Osteoblast (primary cell): ENCODE measurements around the gene ZNF215. TPM values are rescaled to one million over a fixed set of nuclear protein-coding genes. Genes with fewer than 3 reads are reported as not detected.

Experiments used
- DNase-seq: peaks from one replicate; pipeline ENCODE4 v3.0.0; 2011; ENCODE audit warnings: low spot score, mixed read lengths; ENCODE audit not compliant: insufficient read length; ENCODE audit errors: missing footprints
- H2AFZ ChIP-seq: 2 replicates; pipeline ENCODE4 v1.6.0; 2011; ENCODE audit warnings: mild to moderate bottlenecking, low read length
- H3K27ac ChIP-seq: 2 replicates; pipeline ENCODE4 v1.5.1; 2011; ENCODE audit warnings: mild to moderate bottlenecking, low read depth, low read length, moderate library complexity
- H3K27me3 ChIP-seq: 2 replicates; pipeline ENCODE4 v1.6.0; 2012; ENCODE audit warnings: mild to moderate bottlenecking, control low read depth, inconsistent platforms, low read length, moderate library complexity; ENCODE audit not compliant: insufficient read depth
- H3K36me3 ChIP-seq: 2 replicates; pipeline ENCODE4 v1.5.1; 2011; ENCODE audit warnings: mild to moderate bottlenecking, low read length, control low read depth, moderate library complexity; ENCODE audit not compliant: insufficient read depth
- H3K4me1 ChIP-seq: 2 replicates; pipeline ENCODE4 v1.5.1; 2011; ENCODE audit warnings: mild to moderate bottlenecking, low read length, control low read depth, moderate library complexity; ENCODE audit not compliant: insufficient read depth
- H3K4me2 ChIP-seq: 2 replicates; pipeline ENCODE4 v1.6.0; 2011; ENCODE audit warnings: mild to moderate bottlenecking, low read length; ENCODE audit not compliant: insufficient read depth
- H3K4me3 ChIP-seq: fragments of 200-600 bp; sonication (generic); 3 replicates; pipeline ENCODE4 v1.5.1; 2012; ENCODE audit warnings: mild to moderate bottlenecking, low read length, inconsistent platforms; ENCODE audit not compliant: insufficient read depth
- H3K79me2 ChIP-seq: 2 replicates; pipeline ENCODE4 v1.6.0; 2012; ENCODE audit warnings: mild to moderate bottlenecking, low read length, control low read depth, inconsistent platforms; ENCODE audit not compliant: insufficient read depth
- H3K9me3 ChIP-seq: 2 replicates; pipeline ENCODE4 v1.5.1; 2011; ENCODE audit warnings: low read depth, low read length, control low read depth
- H4K20me1 ChIP-seq: 2 replicates; pipeline ENCODE4 v1.6.0; 2012; ENCODE audit warnings: mild to moderate bottlenecking, low read length, control low read depth; ENCODE audit not compliant: insufficient read depth
- total RNA-seq: library from RNA; depleted of rRNA; stranded (reverse); fragments of >200 nt; gene quantifications from 2 replicates; pipeline ENCODE4 v1.2.3, GENCODE V29; 2012
- TF ChIP-seq, protein P1 (sequence below): IDR thresholded peaks from 2 replicates; pipeline ENCODE4 v1.5.1; 2011; ENCODE audit warnings: mild to moderate bottlenecking, low read depth, low read length, moderate library complexity; ENCODE audit errors: extremely low read depth

The ZNF215 gene
- total RNA-seq, 1 donor, result 4.3 TPM

DNA sequence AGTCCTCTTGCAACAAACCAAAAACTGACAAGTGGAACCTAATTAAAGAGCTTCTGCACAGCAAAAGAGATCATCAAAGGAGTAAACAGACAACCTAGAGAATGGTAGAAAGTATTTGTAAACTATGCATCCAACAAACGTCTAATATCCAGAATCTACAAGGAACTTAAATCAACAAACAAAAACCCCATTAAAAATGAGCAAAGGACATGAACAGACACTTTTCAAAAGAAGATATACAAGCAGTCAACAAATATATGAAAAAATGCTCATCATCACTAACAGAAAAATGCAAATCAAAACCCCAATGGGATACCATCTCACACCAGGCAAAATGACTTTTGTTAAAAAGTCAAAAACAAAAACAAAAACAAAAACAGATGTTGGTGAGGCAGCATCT lies 60.3 kb downstream of the ZNF215 start:
- no peak overlapping the region for H3K27ac ChIP-seq
- H2AFZ ChIP-seq, result no peak overlapping the region
- no peak overlapping the region for H3K4me2 ChIP-seq
- H3K4me3 ChIP-seq, result no peak overlapping the region
- peaks cover 6% of the 10 kb centered on the region for H3K4me1 ChIP-seq
- no peaks in the 10 kb centered on the region for H3K27me3 ChIP-seq
- H3K9me3 ChIP-seq, result no peaks in the 10 kb centered on the region
- TF ChIP-seq, protein P1, sequence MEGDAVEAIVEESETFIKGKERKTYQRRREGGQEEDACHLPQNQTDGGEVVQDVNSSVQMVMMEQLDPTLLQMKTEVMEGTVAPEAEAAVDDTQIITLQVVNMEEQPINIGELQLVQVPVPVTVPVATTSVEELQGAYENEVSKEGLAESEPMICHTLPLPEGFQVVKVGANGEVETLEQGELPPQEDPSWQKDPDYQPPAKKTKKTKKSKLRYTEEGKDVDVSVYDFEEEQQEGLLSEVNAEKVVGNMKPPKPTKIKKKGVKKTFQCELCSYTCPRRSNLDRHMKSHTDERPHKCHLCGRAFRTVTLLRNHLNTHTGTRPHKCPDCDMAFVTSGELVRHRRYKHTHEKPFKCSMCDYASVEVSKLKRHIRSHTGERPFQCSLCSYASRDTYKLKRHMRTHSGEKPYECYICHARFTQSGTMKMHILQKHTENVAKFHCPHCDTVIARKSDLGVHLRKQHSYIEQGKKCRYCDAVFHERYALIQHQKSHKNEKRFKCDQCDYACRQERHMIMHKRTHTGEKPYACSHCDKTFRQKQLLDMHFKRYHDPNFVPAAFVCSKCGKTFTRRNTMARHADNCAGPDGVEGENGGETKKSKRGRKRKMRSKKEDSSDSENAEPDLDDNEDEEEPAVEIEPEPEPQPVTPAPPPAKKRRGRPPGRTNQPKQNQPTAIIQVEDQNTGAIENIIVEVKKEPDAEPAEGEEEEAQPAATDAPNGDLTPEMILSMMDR, result no peak
- no peak for DNase-seq
- no peaks in the 10 kb centered on the region for H3K36me3 ChIP-seq
- no peaks in the 10 kb centered on the region for H3K79me2 ChIP-seq
- no peaks in the 10 kb centered on the region for H4K20me1 ChIP-seq

DNA sequence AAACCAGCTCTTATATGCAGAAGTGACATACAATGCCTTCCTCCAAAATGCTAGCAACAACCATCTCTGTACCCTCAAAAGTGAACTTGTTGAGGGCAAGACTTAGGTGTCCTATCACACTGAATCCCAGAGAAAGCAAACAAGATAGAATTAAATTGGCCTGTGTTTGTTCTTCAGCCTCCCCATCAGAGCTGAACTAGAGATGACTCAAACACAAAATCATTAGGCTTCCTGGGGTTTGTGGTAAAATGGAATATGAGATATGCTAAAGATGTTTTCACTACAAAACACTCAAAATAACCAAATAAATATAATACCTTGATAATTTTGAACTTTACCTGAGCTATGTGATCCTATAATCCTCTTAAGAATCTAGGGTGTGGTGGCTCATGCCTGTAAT lies 62.3 kb downstream of the ZNF215 start:
- Histone ChIP-seq H2AFZ (peak overlapping the region; percentile 43), H3K79me2 (no peaks in the 10 kb centered on the region), H3K4me3 (no peak overlapping the region), H3K27ac (no peak overlapping the region), H3K27me3 (no peaks in the 10 kb centered on the region), H3K9me3 (no peaks in the 10 kb centered on the region), H4K20me1 (no peaks in the 10 kb centered on the region), H3K4me1 (peaks cover 24% of the 10 kb centered on the region), H3K4me2 (no peak overlapping the region), H3K36me3 (no peaks in the 10 kb centered on the region)
- DNase-seq, result no peak
- TF ChIP-seq, protein P1, result no peak

DNA sequence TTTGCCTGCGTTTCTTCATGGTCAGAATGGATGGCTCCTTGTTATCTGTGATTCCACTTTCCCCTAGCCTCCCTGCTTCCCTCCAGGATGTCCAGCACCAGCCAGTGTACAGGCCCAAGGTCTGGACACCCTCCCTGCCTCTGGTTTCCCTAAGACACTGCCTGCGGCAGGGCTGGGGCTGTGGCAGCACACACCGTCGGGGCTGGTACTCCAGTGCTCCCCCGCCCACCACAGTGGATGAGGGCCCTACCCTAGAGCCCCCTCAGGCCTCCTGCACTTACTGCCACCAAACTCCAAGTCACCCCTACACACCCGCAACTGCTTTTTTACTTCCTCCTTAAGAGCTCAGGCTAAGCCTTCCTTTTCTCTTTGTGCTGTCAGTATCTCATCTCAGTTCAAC lies 65.0 kb downstream of the ZNF215 start:
- no peak overlapping the region for H3K4me2 ChIP-seq
- no peak overlapping the region for H3K4me3 ChIP-seq
- no peaks in the 10 kb centered on the region for H3K79me2 ChIP-seq
- peaks cover 24% of the 10 kb centered on the region for H3K4me1 ChIP-seq
- TF ChIP-seq, protein P1, result no peak
- no peak overlapping the region for H3K27ac ChIP-seq
- peak overlapping the region; percentile 28 for H2AFZ ChIP-seq
- DNase-seq, result no peak
- H3K36me3 ChIP-seq, result no peaks in the 10 kb centered on the region
- no peaks in the 10 kb centered on the region for H3K9me3 ChIP-seq
- H3K27me3 ChIP-seq, result no peaks in the 10 kb centered on the region
- H4K20me1 ChIP-seq, result no peaks in the 10 kb centered on the region

DNA sequence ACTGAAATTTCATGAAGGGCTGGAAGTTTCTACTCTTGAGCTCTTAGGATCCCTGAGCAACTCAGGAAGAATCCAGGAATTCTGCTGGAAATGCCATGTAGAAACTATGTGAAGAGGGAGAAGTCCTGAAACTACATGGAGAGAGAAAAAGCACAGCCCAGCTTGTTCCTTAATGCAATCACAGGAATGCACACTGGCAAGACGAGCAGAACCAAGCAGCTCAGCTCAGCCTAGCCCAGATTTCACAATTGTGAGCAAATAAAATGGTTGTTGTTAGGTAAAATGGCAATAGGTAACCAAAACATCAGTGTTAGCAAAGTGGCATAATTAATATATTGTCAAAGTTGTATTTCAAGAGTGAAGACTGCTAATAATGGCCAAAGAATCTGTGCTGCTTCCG lies 65.8 kb downstream of the ZNF215 start:
- H2AFZ ChIP-seq, result no peak overlapping the region
- no peaks in the 10 kb centered on the region for H3K9me3 ChIP-seq
- peaks cover 24% of the 10 kb centered on the region for H3K4me1 ChIP-seq
- H3K79me2 ChIP-seq, result no peaks in the 10 kb centered on the region
- H3K36me3 ChIP-seq, result no peaks in the 10 kb centered on the region
- peak overlapping the region; percentile 62 for H3K27ac ChIP-seq
- H3K27me3 ChIP-seq, result no peaks in the 10 kb centered on the region
- TF ChIP-seq, protein P1, result no peak
- H4K20me1 ChIP-seq, result no peaks in the 10 kb centered on the region
- H3K4me2 ChIP-seq, result peak overlapping the region; percentile 73
- DNase-seq, result peak; percentile 36
- H3K4me3 ChIP-seq, result no peak overlapping the region
